Tibial artery (tissue), 4 donors: ENCODE data around the gene UCHL5.

Experiments
- DNase-seq, 2 donors: peaks; one replicate each; pipeline ENCODE4 v3.0.0-alpha.2; 2019
- H3K27ac ChIP-seq, 2 donors: fragments of 200-600 bp; sonication (generic) in 1 of 2; 1 replicate in 1 of 2; 2 replicates in 1 of 2; pipeline ENCODE4 v1.5.1; 2018 to 2019; ENCODE audit warnings: mild to moderate bottlenecking in 1 of 2
- H3K27me3 ChIP-seq, 2 donors: fragments of 200-600 bp; sonication (generic) in 1 of 2; one replicate each; pipeline versions ENCODE4 v1.5.1 to v1.6.0; 2016 to 2019
- H3K36me3 ChIP-seq, 3 donors: fragments of 200-600 bp; sonication (generic) in 2 of 3; one replicate each; pipeline ENCODE4 v1.5.1; 2016 to 2019; ENCODE audit warnings: mild to moderate bottlenecking in 2 of 3
- H3K4me1 ChIP-seq, 4 donors: fragments of 200-600 bp; sonication (generic) in 2 of 4; 1 replicate in 3 of 4; 2 replicates in 1 of 4; pipeline ENCODE4 v1.5.1; 2016 to 2019
- H3K4me3 ChIP-seq, 2 donors: fragments of 200-600 bp; sonication (generic) in 1 of 2; 1 replicate in 1 of 2; 2 replicates in 1 of 2; pipeline ENCODE4 v1.5.1; 2018 to 2019; ENCODE audit warnings: mild to moderate bottlenecking in 2 of 2
- H3K9me3 ChIP-seq, 3 donors: fragments of 200-600 bp; sonication (generic) in 1 of 3; one replicate each; pipeline ENCODE4 v1.5.1; 2016 to 2019
- CTCF ChIP-seq, 2 experiments: fragments of 200-600 bp in 1 of 2; fragments of 450-650 bp in 1 of 2; IDR thresholded peaks; one replicate each; pipeline ENCODE4 v1.5.1; 2017 to 2019; ENCODE audit warnings: antibody characterized with exemption in 2 of 2, mild to moderate bottlenecking in 1 of 2, moderate library complexity in 1 of 2
- intact Hi-C: fragments of 100-400 bp; cut with DNase I; formaldehyde crosslinking; loops from one replicate; pipeline ENCODE4 v1.15.0; 2023; ENCODE audit warnings: low total_unique reads

Gene UCHL5

DNA sequence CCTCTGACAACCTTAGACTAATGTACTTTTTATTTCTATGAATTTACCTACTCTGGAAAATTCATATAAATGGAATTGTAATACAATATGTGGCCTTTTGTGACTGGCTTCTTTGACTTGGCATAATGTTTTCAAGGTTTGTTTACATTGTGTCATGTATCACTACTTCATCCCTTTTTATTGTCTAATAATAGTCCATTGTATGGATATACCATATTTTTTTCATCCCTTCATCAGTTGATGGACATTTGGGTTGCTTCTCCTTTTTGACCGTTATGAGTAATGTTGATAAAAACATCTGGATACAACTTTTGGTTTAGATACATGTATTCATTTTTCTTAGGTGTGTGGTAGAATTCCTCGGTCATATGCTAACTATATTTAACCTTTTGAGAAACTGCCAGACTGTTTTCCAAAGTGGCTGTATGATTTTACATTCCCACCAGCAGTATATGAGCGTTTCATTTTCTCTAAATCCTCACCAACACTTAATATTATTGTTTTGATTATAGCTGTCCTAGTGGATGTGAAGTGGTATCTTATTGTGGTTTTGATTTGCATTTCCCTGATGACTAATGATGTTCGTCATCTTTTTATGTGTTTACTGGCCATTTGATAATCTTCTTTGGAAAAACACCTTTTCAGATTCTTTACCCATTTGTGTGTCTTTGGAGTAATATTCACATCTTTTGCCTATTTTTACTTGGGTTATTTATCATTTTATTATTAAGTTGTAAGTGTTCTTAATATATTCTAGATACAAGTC, 3.7 kb upstream of the UCHL5 start:
- Histone ChIP-seq H3K27me3 (no peaks in the 10 kb centered on the region), H3K36me3 (no peaks in the 10 kb centered on the region), H3K4me1 (peaks cover 0 to 71% (median 19%) of the 10 kb centered on the region in 4 donors), H3K9me3 (no peaks in the 10 kb centered on the region), H3K4me3 (no peak overlapping the region), H3K27ac (no peak overlapping the region)
- intact Hi-C loops, result loop anchor here (5.0 kb wide), 1 partner anchor 44 kb away; the partner anchor contains the start of gene GLRX2
- no peak for DNase-seq
- no peak for TF ChIP-seq CTCF (IDR thresholded peaks at IDR 0.05)

GRCh38 chr1:193060938-193061337, 1.8 kb upstream of the UCHL5 start:
- Histone ChIP-seq H3K4me3 (peak overlapping the region; percentile 68 to 82), H3K9me3 (no peaks in the 10 kb centered on the region), H3K4me1 (peaks cover 0 to 67% (median 21%) of the 10 kb centered on the region in 4 donors), H3K27me3 (no peaks in the 10 kb centered on the region), H3K27ac (peak overlapping the region; percentile 94 to 97), H3K36me3 (no peaks in the 10 kb centered on the region)
- TF ChIP-seq CTCF (IDR thresholded peaks at IDR 0.05), result no peak
- no peak for DNase-seq
- intact Hi-C loops, result loop anchor here (5.0 kb wide), 1 partner anchor 46 kb away; the partner anchor contains the start of gene GLRX2

GRCh38 chr1:193060406-193060805, 1.2 kb upstream of the UCHL5 start:
- DNase-seq, result no peak
- H3K4me1 ChIP-seq, result peaks cover 0 to 63% (median 21%) of the 10 kb centered on the region in 4 donors
- H3K27me3 ChIP-seq, result no peaks in the 10 kb centered on the region
- peak overlapping the region; percentile 68 to 82 for H3K4me3 ChIP-seq
- H3K36me3 ChIP-seq, result no peaks in the 10 kb centered on the region
- peak overlapping the region; percentile 94 to 97 for H3K27ac ChIP-seq
- intact Hi-C loops, result loop anchor here (5.0 kb wide), 1 partner anchor 47 kb away; the partner anchor contains the start of gene GLRX2
- TF ChIP-seq CTCF (IDR thresholded peaks at IDR 0.05), result no peak
- no peaks in the 10 kb centered on the region for H3K9me3 ChIP-seq

GRCh38 chr1:193060115-193060403, 899 bp upstream of the UCHL5 start:
- intact Hi-C loops, result loop anchor here (5.0 kb wide), 1 partner anchor 47 kb away; the partner anchor contains the start of gene GLRX2
- no peak for DNase-seq
- Histone ChIP-seq H3K36me3 (no peaks in the 10 kb centered on the region), H3K27me3 (no peaks in the 10 kb centered on the region), H3K4me3 (peak overlapping the region; percentile 68 to 82), H3K4me1 (peaks cover 0 to 59% (median 21%) of the 10 kb centered on the region in 4 donors), H3K9me3 (no peaks in the 10 kb centered on the region), H3K27ac (peak overlapping the region; percentile 94 to 97)
- TF ChIP-seq CTCF (IDR thresholded peaks at IDR 0.05), result no peak

- Histone ChIP-seq H3K9me3 (no peaks in the 10 kb centered on the region), H3K27me3 (no peaks in the 10 kb centered on the region), H3K4me3 (peak overlapping the region; percentile 68 to 82), H3K27ac (peak overlapping the region; percentile 94 to 97), H3K36me3 (no peaks in the 10 kb centered on the region), H3K4me1 (peaks cover 0 to 46% (median 21%) of the 10 kb centered on the region in 4 donors)
- DNase-seq, result peak; percentile 30 to 66
- intact Hi-C loops, result no loop called here
- TF ChIP-seq CTCF (IDR thresholded peaks at IDR 0.05), result no peak
Observed at GRCh38 chr1:193058529-193059281, 455 bp downstream of the UCHL5 start.
